Measurements from ENCODE around the gene PIWIL1.

DNA sequence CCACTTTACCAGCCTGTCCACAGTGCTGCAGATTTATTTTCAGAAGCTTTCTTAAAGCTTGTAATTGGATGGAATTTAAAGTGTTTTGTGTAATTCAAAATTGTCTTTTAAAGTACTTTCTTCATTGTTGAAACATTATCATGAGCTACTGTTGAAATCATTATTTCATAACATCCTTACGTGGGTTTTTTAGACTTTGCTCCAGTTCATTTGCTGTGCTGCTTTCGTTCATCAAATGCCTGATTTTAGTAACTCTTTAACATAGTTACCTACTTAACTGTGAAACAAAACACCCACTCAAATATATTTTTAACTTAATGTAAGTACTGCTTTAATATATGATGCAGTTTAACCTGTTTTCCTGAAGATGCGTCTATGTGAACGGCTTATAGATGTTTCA lies 47.5 kb downstream of the PIWIL1 start:
- TF ChIP-seq, protein P1, sequence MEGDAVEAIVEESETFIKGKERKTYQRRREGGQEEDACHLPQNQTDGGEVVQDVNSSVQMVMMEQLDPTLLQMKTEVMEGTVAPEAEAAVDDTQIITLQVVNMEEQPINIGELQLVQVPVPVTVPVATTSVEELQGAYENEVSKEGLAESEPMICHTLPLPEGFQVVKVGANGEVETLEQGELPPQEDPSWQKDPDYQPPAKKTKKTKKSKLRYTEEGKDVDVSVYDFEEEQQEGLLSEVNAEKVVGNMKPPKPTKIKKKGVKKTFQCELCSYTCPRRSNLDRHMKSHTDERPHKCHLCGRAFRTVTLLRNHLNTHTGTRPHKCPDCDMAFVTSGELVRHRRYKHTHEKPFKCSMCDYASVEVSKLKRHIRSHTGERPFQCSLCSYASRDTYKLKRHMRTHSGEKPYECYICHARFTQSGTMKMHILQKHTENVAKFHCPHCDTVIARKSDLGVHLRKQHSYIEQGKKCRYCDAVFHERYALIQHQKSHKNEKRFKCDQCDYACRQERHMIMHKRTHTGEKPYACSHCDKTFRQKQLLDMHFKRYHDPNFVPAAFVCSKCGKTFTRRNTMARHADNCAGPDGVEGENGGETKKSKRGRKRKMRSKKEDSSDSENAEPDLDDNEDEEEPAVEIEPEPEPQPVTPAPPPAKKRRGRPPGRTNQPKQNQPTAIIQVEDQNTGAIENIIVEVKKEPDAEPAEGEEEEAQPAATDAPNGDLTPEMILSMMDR (IDR thresholded peaks at IDR 0.05; ENCODE audit: extremely low read depth in 1 of 2, insufficient read depth in 1 of 2, low read depth in 1 of 2, low read length in 2 of 2) = no peak
- TF ChIP-seq, protein P2, sequence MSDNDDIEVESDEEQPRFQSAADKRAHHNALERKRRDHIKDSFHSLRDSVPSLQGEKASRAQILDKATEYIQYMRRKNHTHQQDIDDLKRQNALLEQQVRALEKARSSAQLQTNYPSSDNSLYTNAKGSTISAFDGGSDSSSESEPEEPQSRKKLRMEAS (IDR thresholded peaks at IDR 0.05; ENCODE audit: insufficient read depth, insufficient read length) = no peak

Measured in endothelial cell of umbilical vein (primary cell).